A549 treated with AZD9567 at 1 μM for 4 hours (cell line): Measurements from ENCODE around the gene AP1B1. TPM values are rescaled to one million over a fixed set of nuclear protein-coding genes. Genes with fewer than 3 reads are reported as not detected.

Source experiments
- total RNA-seq: library from RNA; stranded (reverse); fragments of 200-300 nt; extraction: Qiagen RNA extraction; gene quantifications from 5 replicates; pipeline ENCODE4 v1.2.3, GENCODE V29; 2022; ENCODE audit not compliant: insufficient read depth

Gene AP1B1
- total RNA-seq, result 25.1 to 32.8 TPM (median 27.3 TPM) in 5 replicates

GRCh38 chr22:29387921-29388758 lies at the start of gene AP1B1:
Gene AP1B1, minus strand, starts transcription at chr22:29388570. Its CDS starts 21,327 bp downstream, at chr22:29367243.

GRCh38 chr22:29315286-29316140 lies 72.9 kb downstream of the AP1B1 start, which contains the start of gene RASL10A:
Gene RASL10A, minus strand, starts transcription at chr22:29315697. Its CDS starts 451 bp downstream, at chr22:29315246.

GRCh38 chr22:29306175-29306834 lies 82.1 kb downstream of the AP1B1 start, which contains the start of gene GAS2L1:
Gene GAS2L1, plus strand, starts transcription at chr22:29306650. Its CDS starts 1,456 bp downstream, at chr22:29308106.

Other genes with a start within 250 kb of the AP1B1 start
- 0.37 to 0.49 TPM (median 0.43 TPM) in 4 of 5 replicates, not detected in the other for gene EMID1, start 182.7 kb downstream of the AP1B1 start, total RNA-seq
- gene RHBDD3, start 120.6 kb downstream of the AP1B1 start, total RNA-seq, result 16.2 to 27.3 TPM (median 26.5 TPM) in 5 replicates
- gene EWSR1, start 120.3 kb downstream of the AP1B1 start, total RNA-seq, result 206 to 240 TPM (median 219 TPM) in 5 replicates
- 22.6 to 37.8 TPM (median 32.6 TPM) in 5 replicates for gene GAS2L1, start 81.9 kb downstream of the AP1B1 start, total RNA-seq
- gene RASL10A, start 72.9 kb downstream of the AP1B1 start, total RNA-seq, result 0.37 to 0.67 TPM (median 0.51 TPM) in 4 of 5 replicates, not detected in the other
- gene RFPL1, start 50.0 kb upstream of the AP1B1 start, total RNA-seq, result not detected in 5 replicates
- gene NEFH, start 91.6 kb upstream of the AP1B1 start, total RNA-seq, result 0.09 to 0.12 TPM (median 0.10 TPM) in 4 of 5 replicates, not detected in the other
- gene THOC5, start 165.2 kb upstream of the AP1B1 start, total RNA-seq, result 28.5 to 40.0 TPM (median 30.4 TPM) in 5 replicates
- 58.4 to 63.5 TPM (median 63.3 TPM) in 5 replicates for gene NIPSNAP1, start 192.5 kb upstream of the AP1B1 start, total RNA-seq
- 10.2 to 14.5 TPM (median 11.8 TPM) in 5 replicates for gene NF2, start 215.1 kb upstream of the AP1B1 start, total RNA-seq